NCI-H526 treated with DMSO at 0.1 percent for 48 hours (cell line): ENCODE data around the gene SPDYE18.
"Not testable (repeated sequence)": the region's sequence is repeated elsewhere in the genome, so short reads cannot be mapped to it uniquely, and the experiment has no call there.

Source experiments
- DNase-seq: peaks from one replicate; lab custom pipeline; 2025; lab: John Stamatoyannopoulos, UW

SPDYE18 gene, protein sequence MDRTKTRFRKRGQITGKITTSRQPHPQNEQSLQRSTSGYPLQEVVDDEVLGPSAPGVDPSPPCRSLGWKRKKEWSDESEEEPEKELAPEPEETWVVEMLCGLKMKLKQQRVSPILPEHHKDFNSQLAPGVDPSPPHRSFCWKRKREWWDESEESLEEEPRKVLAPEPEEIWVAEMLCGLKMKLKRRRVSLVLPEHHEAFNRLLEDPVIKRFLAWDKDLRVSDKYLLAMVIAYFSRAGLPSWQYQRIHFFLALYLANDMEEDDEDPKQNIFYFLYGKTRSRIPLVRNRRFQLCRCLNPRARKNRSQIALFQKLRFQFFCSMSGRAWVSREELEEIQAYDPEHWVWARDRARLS

GRCh38 chr7:77062557-77062956 lies at the start of gene SPDYE18:
Gene SPDYE18, minus strand, starts transcription at chr7:77062558. Its CDS starts 2,046 bp downstream, at chr7:77060512.
- not testable (repeated sequence) for DNase-seq

DNA sequence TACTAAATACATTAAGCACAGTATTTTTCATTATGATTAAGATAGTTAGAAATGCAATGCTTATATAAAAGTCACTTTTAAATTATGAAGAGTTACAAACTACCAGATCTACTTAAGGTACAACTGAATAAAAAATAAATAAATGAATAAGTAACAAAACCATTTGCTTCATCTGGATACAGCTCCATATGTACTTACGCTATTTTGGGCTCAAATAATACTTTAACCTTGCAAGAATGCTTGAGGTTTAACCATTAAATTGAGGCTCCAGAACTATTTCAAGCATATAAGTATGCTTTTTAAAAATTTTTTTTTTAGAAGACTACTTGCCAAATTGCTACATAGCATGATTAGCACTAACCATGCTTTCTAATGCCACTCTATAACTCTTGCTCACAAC lies 46.0 kb upstream of the SPDYE18 start:
- not testable (repeated sequence) for DNase-seq

DNA sequence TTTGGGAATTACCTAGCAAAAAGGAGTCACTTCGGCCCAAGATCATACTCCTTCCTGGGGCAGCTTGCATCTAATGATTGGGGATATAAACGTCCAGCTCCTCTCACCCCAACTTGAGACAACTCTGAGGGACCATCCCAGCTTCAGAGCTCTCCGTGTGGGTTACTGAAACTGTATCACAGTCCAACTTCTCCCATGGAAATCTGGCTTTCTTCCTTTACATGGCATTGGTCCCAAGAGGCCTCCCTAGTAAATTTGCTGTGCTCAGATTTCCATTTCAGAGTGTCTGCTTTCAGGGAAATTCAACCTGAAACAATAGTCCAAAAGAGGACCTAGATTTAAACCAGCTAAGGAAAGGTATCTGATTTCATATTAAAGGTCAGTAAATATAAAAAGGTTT lies 45.3 kb upstream of the SPDYE18 start:
- DNase-seq = not testable (repeated sequence)

- DNase-seq = not testable (repeated sequence)
These were observed 43.5 kb upstream of the SPDYE18 start for GRCh38 chr7:77105904-77106303.

DNA sequence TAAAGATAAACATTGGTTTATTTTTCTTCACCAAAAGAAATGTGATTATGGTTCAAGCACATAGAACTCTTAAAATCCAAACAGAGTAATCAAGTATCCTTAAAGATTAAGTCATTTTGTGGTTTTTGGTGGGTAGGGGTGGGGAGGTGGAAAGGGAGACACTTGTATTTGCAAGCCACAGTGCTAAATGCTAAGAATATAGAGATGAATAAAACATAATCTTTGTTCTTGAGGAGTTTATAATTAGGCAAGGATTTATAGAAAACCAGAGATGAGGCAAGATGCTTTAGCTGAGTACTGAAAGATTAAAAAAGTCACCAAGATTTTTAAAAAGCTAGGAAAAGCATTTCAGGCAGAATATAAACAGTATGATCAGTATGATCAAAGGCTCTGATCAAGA lies 40.3 kb upstream of the SPDYE18 start:
- not testable (repeated sequence) for DNase-seq

DNA sequence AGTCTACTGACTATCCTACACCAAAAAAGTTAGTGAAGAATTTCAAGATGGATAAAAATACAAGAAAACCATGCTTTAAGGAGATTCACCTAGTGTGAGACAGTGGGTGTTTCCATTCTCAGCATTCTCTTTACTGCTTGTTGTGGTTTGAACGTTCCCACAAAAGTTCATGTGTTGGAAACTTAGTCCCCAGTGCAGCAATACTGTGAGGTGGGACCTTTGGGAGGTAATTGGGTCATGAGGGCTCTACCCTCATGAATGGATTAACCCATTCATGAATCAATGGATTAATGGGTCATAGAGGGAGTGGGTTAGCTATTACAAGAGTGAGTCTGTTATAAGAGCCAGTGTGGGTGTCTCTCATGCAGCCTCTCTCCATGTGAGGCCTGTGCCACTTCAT lies 38.8 kb upstream of the SPDYE18 start:
- DNase-seq = not testable (repeated sequence)

DNA sequence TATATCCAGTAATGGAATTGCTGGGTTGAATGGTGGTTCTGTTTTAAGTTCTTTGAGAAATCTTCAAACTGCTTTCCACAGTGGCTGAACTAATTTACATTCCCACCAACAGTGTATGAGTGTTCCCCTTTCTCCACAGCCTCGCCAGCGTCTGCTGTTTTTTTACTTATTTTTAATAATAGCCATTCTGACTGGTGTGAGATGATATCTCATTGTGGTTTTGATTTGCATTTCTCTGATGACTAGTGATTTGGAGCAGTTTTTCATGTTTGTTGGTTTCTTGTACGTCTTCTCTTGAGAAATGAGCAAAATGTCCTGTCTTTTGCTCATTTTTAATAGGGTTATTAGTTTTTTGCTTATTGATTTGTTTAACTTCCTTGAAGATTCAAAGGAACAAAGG lies 38.1 kb upstream of the SPDYE18 start:
- not testable (repeated sequence) for DNase-seq

GRCh38 chr7:77092301-77092700 lies 29.9 kb upstream of the SPDYE18 start:
- not testable (repeated sequence) for DNase-seq

GRCh38 chr7:77082192-77082591 lies 19.8 kb upstream of the SPDYE18 start:
- not testable (repeated sequence) for DNase-seq

DNA sequence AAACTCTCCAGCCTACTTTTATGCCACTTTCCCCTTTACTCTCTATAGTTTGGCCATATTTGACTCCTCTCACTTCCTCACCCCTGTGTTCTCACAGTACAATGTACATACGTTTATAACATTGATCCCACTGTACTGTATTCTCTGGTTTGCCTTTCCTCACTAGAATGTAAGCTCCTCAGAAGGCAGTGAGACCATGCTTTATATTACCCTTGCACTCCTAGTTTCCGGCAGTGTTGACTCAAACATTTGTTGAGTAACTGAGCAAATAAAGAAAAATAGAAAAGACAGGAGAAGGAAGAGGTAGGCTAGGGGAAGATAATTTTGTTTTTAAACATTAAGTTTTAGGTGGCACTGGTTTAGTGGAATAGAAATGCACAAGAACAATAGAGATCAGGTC lies 17.9 kb upstream of the SPDYE18 start:
- not testable (repeated sequence) for DNase-seq

GRCh38 chr7:77079624-77080023 lies 17.3 kb upstream of the SPDYE18 start:
- DNase-seq = not testable (repeated sequence)

DNA sequence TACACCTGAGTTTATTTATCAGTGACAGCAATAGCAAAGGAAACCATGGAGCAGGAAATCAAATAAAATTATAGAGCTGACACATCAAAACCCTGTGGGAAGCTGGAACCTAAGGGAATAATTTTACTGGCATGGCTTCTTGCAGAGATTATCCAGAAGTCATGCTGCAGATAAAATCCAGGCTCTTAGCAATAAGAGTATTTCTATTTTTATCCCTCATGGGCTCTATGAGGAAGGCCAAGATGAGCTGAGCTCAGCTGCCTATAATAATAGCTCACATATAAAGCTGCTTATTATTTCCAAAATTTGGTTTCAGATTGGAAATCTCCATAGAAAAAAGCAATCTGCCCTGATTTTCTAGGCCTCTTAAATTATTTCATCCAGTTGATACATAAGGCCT lies 16.8 kb upstream of the SPDYE18 start:
- not testable (repeated sequence) for DNase-seq

GRCh38 chr7:77077060-77077459 lies 14.7 kb upstream of the SPDYE18 start:
- DNase-seq = not testable (repeated sequence)

GRCh38 chr7:77074786-77075396 lies 12.5 kb upstream of the SPDYE18 start:
- not testable (repeated sequence) for DNase-seq

- DNase-seq = not testable (repeated sequence)
These were observed 8.8 kb upstream of the SPDYE18 start for GRCh38 chr7:77071108-77071507.

- DNase-seq = not testable (repeated sequence)
These were observed 3.5 kb upstream of the SPDYE18 start for GRCh38 chr7:77065869-77066268.

DNA sequence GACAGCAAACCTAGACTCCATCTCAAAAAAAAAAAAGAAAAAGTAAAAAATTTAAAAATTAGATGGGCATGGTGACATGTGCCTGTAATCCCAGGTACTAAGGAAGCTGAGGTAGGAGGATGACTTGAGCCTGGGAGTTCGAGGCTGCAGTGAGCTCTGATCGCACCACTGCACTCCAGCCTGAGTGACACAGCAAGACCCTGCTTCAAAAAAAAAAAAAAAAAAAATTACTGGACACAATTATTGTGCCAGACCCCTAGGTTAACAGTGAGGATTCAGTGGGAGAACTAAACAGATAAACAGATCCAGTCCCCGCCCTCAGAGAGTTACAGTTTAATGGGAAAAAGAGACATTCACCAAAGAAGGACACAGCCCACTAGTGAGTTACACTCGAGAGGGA lies 1.4 kb upstream of the SPDYE18 start:
- not testable (repeated sequence) for DNase-seq

DNA sequence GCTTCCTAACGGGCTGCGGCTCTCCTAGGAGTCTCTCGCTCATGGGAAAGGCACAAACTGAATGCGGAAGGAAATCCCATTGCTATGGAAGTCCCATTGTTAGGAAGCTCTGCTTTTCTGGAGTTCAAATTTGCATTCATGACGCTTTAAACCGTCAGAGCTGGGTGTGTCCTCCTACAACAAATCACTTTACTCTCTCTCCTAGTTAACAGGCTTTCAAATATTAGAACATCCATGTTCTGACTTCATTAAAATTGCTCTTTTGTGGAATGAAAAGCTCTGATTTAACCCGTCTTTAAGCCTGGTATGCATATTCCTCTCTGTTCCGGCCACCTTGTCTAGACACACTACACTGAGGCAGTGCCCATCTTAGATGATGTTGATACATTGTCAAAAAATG lies 30.1 kb downstream of the SPDYE18 start, which contains the start of gene SPDYE17:
SPDYE17 (minus strand) TSS at position 101 of the 400 bp plus-strand sequence. CDS start 1,791 bp downstream, outside the sequence.
- DNase-seq = not testable (repeated sequence)

- not testable (repeated sequence) for DNase-seq
These were observed 36.0 kb downstream of the SPDYE18 start for GRCh38 chr7:77026349-77026748.

- DNase-seq = not testable (repeated sequence)
These were observed 52.2 kb downstream of the SPDYE18 start for GRCh38 chr7:77010074-77010680.

GRCh38 chr7:77008000-77008399 lies 54.4 kb downstream of the SPDYE18 start:
- DNase-seq = not testable (repeated sequence)
